WTC11 (cell line): ENCODE data around the gene MRGPRX3.

Experiments
- ELF4 ChIP-seq: sonication (generic); formaldehyde crosslinking; IDR thresholded peaks from 2 replicates; pipeline ENCODE4 v1.8.1; 2022; ENCODE audit warnings: low read depth, mild to moderate bottlenecking, moderate library complexity, missing genetic modification reagents
- JUN ChIP-seq: sonication (generic); formaldehyde crosslinking; IDR thresholded peaks from 2 replicates; pipeline ENCODE4 v1.8.0; 2023; ENCODE audit warnings: mild to moderate bottlenecking, missing genetic modification reagents
- TF ChIP-seq, protein P1 (sequence below): fragments of 200-600 bp; IDR thresholded peaks from 2 replicates; pipeline ENCODE4 v1.8.0; 2022; ENCODE audit warnings: antibody characterized with exemption
- TF ChIP-seq, protein P2 (sequence below): sonication (generic); formaldehyde crosslinking; IDR thresholded peaks from 2 replicates; pipeline ENCODE4 v1.8.1; 2022; ENCODE audit warnings: missing genetic modification reagents, borderline replicate concordance

DNA sequence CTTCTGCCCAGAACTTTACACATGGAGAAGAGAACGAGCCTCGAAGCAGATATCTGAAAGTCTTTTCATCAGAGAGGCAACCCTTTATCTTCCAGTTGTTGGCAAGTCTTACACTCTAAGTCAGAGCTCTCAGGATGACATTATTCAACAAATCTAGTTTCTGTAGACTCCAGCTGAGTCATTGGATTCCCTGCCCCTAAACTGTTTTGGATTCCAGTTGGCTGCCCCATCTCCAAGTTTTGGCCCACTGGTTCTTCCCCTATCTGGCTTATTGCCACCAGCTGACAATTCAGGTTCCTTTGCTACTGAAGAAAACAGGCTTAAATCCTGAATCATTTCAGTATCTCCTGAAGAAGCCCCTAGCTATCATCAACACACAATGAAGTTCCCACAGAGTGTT, 40.6 kb upstream of the MRGPRX3 start:
- TF ChIP-seq, protein P1, sequence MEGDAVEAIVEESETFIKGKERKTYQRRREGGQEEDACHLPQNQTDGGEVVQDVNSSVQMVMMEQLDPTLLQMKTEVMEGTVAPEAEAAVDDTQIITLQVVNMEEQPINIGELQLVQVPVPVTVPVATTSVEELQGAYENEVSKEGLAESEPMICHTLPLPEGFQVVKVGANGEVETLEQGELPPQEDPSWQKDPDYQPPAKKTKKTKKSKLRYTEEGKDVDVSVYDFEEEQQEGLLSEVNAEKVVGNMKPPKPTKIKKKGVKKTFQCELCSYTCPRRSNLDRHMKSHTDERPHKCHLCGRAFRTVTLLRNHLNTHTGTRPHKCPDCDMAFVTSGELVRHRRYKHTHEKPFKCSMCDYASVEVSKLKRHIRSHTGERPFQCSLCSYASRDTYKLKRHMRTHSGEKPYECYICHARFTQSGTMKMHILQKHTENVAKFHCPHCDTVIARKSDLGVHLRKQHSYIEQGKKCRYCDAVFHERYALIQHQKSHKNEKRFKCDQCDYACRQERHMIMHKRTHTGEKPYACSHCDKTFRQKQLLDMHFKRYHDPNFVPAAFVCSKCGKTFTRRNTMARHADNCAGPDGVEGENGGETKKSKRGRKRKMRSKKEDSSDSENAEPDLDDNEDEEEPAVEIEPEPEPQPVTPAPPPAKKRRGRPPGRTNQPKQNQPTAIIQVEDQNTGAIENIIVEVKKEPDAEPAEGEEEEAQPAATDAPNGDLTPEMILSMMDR = no peak
- TF ChIP-seq ELF4 (CRISPR knock-in tag) (no peak), JUN (CRISPR knock-in tag) (no peak)
- TF ChIP-seq, protein P2, sequence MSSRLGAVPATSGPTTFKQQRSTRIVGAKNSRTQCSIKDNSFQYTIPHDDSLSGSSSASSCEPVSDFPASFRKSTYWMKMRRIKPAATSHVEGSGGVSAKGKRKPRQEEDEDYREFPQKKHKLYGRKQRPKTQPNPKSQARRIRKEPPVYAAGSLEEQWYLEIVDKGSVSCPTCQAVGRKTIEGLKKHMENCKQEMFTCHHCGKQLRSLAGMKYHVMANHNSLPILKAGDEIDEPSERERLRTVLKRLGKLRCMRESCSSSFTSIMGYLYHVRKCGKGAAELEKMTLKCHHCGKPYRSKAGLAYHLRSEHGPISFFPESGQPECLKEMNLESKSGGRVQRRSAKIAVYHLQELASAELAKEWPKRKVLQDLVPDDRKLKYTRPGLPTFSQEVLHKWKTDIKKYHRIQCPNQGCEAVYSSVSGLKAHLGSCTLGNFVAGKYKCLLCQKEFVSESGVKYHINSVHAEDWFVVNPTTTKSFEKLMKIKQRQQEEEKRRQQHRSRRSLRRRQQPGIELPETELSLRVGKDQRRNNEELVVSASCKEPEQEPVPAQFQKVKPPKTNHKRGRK (CRISPR knock-in tag) = no peak
